Measurements from ENCODE around the gene ACMSD. TPM values are rescaled to one million over a fixed set of nuclear protein-coding genes. Genes with fewer than 3 reads are reported as not detected.

ACMSD gene
- total and polyA plus RNA-seq, 9 of the 15 experiments (the other 6 are each of a cell fraction or from before 2014, with no cell fraction given), result not detected

GRCh38 chr2:134950886-134951285, 112.5 kb downstream of the ACMSD start:
- Histone ChIP-seq H3K4me2 (ENCODE audit: insufficient read depth, low read length) (no peak overlapping the region), H3K4me3 (no peak overlapping the region), H3K36me3 (ENCODE audit: control insufficient read depth, insufficient read depth, low read length) (peaks cover 89% of the 10 kb centered on the region), H3K9me3 (replicated peaks; ENCODE audit: control insufficient read depth, insufficient read depth, low read depth, low read length) (no peaks in the 10 kb centered on the region), H2AFZ (ENCODE audit: low read depth, low read length) (no peak overlapping the region), H3K9me1 (ENCODE audit: control insufficient read depth, insufficient read depth, low read length) (no peaks in the 10 kb centered on the region), H3K27ac (ENCODE audit: extremely low read depth, low read depth, low read length) (no peak overlapping the region), H3K9ac (ENCODE audit: insufficient read depth in 1 of 2, low read depth in 2 of 2, low read length in 2 of 2) (no peak overlapping the region), H3K4me1 (replicated peaks in 1 of 2; ENCODE audit: control insufficient read depth in 2 of 2, insufficient read depth in 2 of 2, low read length in 2 of 2) (no peaks in the 10 kb centered on the region), H3K27me3 (ENCODE audit: control insufficient read depth in 2 of 2, insufficient read depth in 2 of 2, low read length in 2 of 2) (no peaks in the 10 kb centered on the region), H4K20me1 (replicated peaks; ENCODE audit: control insufficient read depth, insufficient read depth, low read length) (no peaks in the 10 kb centered on the region), H3K79me2 (ENCODE audit: control insufficient read depth, insufficient read depth, low read length) (peaks cover 12% of the 10 kb centered on the region; the same call in 1 of the 3 replicates)
- ChIA-PET CTCF (ENCODE audit: low intra/inter-chr PET ratio) (no interaction called here), POLR2A (no interaction called here)
- DNase-seq (ENCODE audit: extremely low read depth in 1 of 4, low spot score in 3 of 4) (no peak), ATAC-seq (no peak), FAIRE-seq (no peak)
- intact Hi-C loops (cut with micrococcal nuclease), result no loop called here
- 97% methylated on average over 2 of the region's 2 CpGs for WGBS (ENCODE audit: insufficient coverage, low coverage, missing lambda C conversion rate)
- in situ Hi-C loops (cut with MboI), result no loop called here
- TF ChIP-seq EP400 (IDR thresholded peaks at IDR 0.05) (no peak), ZNF609 (CRISPR knock-in tag; IDR thresholded peaks at IDR 0.05; ENCODE audit: borderline replicate concordance) (no peak), ZNF197 (CRISPR knock-in tag; IDR thresholded peaks at IDR 0.05; ENCODE audit: low read depth) (no peak)
- no TSS peak for BruUV-seq (replicated peaks)

Small RNAs within 50 kb of the gene (microRNA-seq; reads per million reads assigned to microRNA genes)
- gene MIR5590 (ENCODE audit: borderline microRNAs expressed), result not detected

Small RNAs within 50 kb of the gene (small RNA-seq; reads per million reads assigned to genes)
- not detected for gene AC110620.1
- gene MIR5590, result not detected

Other genes with a start within 250 kb of the ACMSD start
- 0.12 TPM in 1 of 2 replicates, not detected in the other for gene TMEM163, start 119.6 kb upstream of the ACMSD start, total RNA-seq (2014; rRNA removed)
- gene TMEM163, start 119.6 kb upstream of the ACMSD start, total RNA-seq (2014; rRNA removed; fragmentation: Illumina TruSeq; extraction: Trizol), result 0.10 TPM in 1 of 2 replicates, not detected in the other
- 0.08 TPM in 1 of 2 replicates, not detected in the other for gene TMEM163, start 119.6 kb upstream of the ACMSD start, total RNA-seq (2015; rRNA removed; fragmentation: Illumina TruSeq; extraction: Trizol)
- gene TMEM163, start 119.6 kb upstream of the ACMSD start, total RNA-seq (2021), result 0.11 and 0.16 TPM in 2 replicates
- 0.51 and 0.68 TPM in 2 replicates for gene TMEM163, start 119.6 kb upstream of the ACMSD start, polyA plus RNA-seq (2011; rRNA removed)
- 0.18 and 0.19 TPM in 2 replicates for gene TMEM163, start 119.6 kb upstream of the ACMSD start, polyA plus RNA-seq (2014; fragmentation: Illumina TruSeq; extraction: Trizol)
- under 1 TPM; 0.10 to 0.15 TPM for gene TMEM163, start 119.6 kb upstream of the ACMSD start, polyA plus RNA-seq (2014; fragmentation: Nextera tagmentation; extraction: Ambion mirVana)
- gene TMEM163, start 119.6 kb upstream of the ACMSD start, polyA plus RNA-seq (2014; rRNA removed), result 0.04 TPM in 1 of 2 replicates, not detected in the other
- gene CCNT2, start 80.2 kb downstream of the ACMSD start, total RNA-seq (2014; rRNA removed), result 14.5 and 19.8 TPM in 2 replicates
- gene CCNT2, start 80.2 kb downstream of the ACMSD start, total RNA-seq (2014; rRNA removed; fragmentation: Illumina TruSeq; extraction: Trizol), result 29.3 and 32.0 TPM in 2 replicates
- 26.5 and 30.0 TPM in 2 replicates for gene CCNT2, start 80.2 kb downstream of the ACMSD start, total RNA-seq (2015; rRNA removed; fragmentation: Illumina TruSeq; extraction: Trizol)
- gene CCNT2, start 80.2 kb downstream of the ACMSD start, total RNA-seq (2021), result 28.0 and 29.0 TPM in 2 replicates
- gene CCNT2, start 80.2 kb downstream of the ACMSD start, polyA plus RNA-seq (2011; rRNA removed), result 26.1 and 26.2 TPM in 2 replicates
- gene CCNT2, start 80.2 kb downstream of the ACMSD start, polyA plus RNA-seq (2014; fragmentation: Illumina TruSeq; extraction: Trizol), result 19.0 and 22.7 TPM in 2 replicates
- 10 to 100 TPM; 12.6 to 16.9 TPM for gene CCNT2, start 80.2 kb downstream of the ACMSD start, polyA plus RNA-seq (2014; fragmentation: Nextera tagmentation; extraction: Ambion mirVana)
- 15.4 and 16.3 TPM in 2 replicates for gene CCNT2, start 80.2 kb downstream of the ACMSD start, polyA plus RNA-seq (2014; rRNA removed)
- gene MAP3K19, start 208.8 kb downstream of the ACMSD start, total RNA-seq (2014; rRNA removed), result not detected in 2 replicates
- not detected in 2 replicates for gene MAP3K19, start 208.8 kb downstream of the ACMSD start, total RNA-seq (2014; rRNA removed; fragmentation: Illumina TruSeq; extraction: Trizol)
- not detected in 2 replicates for gene MAP3K19, start 208.8 kb downstream of the ACMSD start, total RNA-seq (2015; rRNA removed; fragmentation: Illumina TruSeq; extraction: Trizol)
- gene MAP3K19, start 208.8 kb downstream of the ACMSD start, total RNA-seq (2021), result not detected in 2 replicates
- not detected in 2 replicates for gene MAP3K19, start 208.8 kb downstream of the ACMSD start, polyA plus RNA-seq (2011; rRNA removed)
- not detected in 2 replicates for gene MAP3K19, start 208.8 kb downstream of the ACMSD start, polyA plus RNA-seq (2014; fragmentation: Illumina TruSeq; extraction: Trizol)
- not detected for gene MAP3K19, start 208.8 kb downstream of the ACMSD start, polyA plus RNA-seq (2014; fragmentation: Nextera tagmentation; extraction: Ambion mirVana)
- 0.29 TPM in 1 of 2 replicates, not detected in the other for gene MAP3K19, start 208.8 kb downstream of the ACMSD start, polyA plus RNA-seq (2014; rRNA removed)
- 23.6 and 28.1 TPM in 2 replicates for gene RAB3GAP1, start 213.7 kb downstream of the ACMSD start, total RNA-seq (2014; rRNA removed)
- gene RAB3GAP1, start 213.7 kb downstream of the ACMSD start, total RNA-seq (2014; rRNA removed; fragmentation: Illumina TruSeq; extraction: Trizol), result 48.6 and 56.6 TPM in 2 replicates
- gene RAB3GAP1, start 213.7 kb downstream of the ACMSD start, total RNA-seq (2015; rRNA removed; fragmentation: Illumina TruSeq; extraction: Trizol), result 38.0 and 40.7 TPM in 2 replicates
- 33.0 and 35.0 TPM in 2 replicates for gene RAB3GAP1, start 213.7 kb downstream of the ACMSD start, total RNA-seq (2021)
- gene RAB3GAP1, start 213.7 kb downstream of the ACMSD start, polyA plus RNA-seq (2011; rRNA removed), result 19.1 and 25.0 TPM in 2 replicates
- gene RAB3GAP1, start 213.7 kb downstream of the ACMSD start, polyA plus RNA-seq (2014; fragmentation: Illumina TruSeq; extraction: Trizol), result 32.9 and 38.0 TPM in 2 replicates
- 10 to 100 TPM; 15.5 to 35.6 TPM for gene RAB3GAP1, start 213.7 kb downstream of the ACMSD start, polyA plus RNA-seq (2014; fragmentation: Nextera tagmentation; extraction: Ambion mirVana)
- 24.4 and 27.3 TPM in 2 replicates for gene RAB3GAP1, start 213.7 kb downstream of the ACMSD start, polyA plus RNA-seq (2014; rRNA removed)